IPS-18c (cell line): ENCODE results near the gene LIMS2.

Source experiments
- H3K4me3 ChIP-seq: 2 replicates; pipeline ENCODE4 v1.7.0; 2013; ENCODE audit warnings: low read depth, mild to moderate bottlenecking, low read length, moderate library complexity; ENCODE audit not compliant: insufficient read depth
- H3K9me3 ChIP-seq: one replicate; pipeline ENCODE4 v1.6.1; 2013; ENCODE audit warnings: mild to moderate bottlenecking, low read length, moderate library complexity; ENCODE audit not compliant: control insufficient read depth, insufficient read depth

LIMS2 gene

GRCh38 chr2:127644066-127645025 is 31.0 kb downstream of the LIMS2 start:
- no peak overlapping the region for H3K4me3 ChIP-seq

DNA sequence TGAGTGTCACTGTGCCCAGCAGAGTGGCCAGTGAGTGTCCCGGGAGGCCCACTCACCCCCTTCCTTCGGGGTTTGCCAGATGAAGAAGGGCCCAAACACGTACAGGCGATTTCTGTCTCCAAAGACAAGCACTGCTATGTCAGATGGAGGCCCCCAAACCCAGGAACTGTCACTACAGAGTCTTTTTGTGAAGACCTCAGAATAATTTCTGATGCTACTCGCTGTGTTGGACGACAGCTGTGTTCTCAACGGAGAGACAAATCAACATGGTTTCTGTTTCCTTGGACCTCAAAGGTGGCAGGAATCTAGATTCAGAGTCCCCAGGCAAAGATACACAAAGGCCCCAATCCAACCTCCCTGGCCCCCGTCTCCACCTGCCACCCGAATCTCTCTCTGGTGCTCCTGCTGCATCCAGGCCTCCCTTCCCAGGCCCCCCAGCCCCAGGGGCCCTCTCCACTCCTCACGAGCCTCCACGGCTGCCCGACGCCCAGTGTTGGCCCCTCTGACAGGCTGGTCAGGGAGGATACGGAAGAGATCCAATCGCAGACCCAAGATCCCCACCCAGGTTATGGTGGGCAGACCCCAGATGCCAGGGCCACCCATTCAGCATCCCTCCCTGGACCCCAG is 31.8 kb downstream of the LIMS2 start:
- Histone ChIP-seq H3K4me3 (no peak overlapping the region), H3K9me3 (no peaks in the 10 kb centered on the region)

More at GRCh38 chr2:127644066-127645025, 31.0 kb downstream of the LIMS2 start:
- no peaks in the 10 kb centered on the region for H3K9me3 ChIP-seq

GRCh38 chr2:127642706-127643438 is 32.5 kb downstream of the LIMS2 start:
- H3K4me3 ChIP-seq: no peak overlapping the region

DNA sequence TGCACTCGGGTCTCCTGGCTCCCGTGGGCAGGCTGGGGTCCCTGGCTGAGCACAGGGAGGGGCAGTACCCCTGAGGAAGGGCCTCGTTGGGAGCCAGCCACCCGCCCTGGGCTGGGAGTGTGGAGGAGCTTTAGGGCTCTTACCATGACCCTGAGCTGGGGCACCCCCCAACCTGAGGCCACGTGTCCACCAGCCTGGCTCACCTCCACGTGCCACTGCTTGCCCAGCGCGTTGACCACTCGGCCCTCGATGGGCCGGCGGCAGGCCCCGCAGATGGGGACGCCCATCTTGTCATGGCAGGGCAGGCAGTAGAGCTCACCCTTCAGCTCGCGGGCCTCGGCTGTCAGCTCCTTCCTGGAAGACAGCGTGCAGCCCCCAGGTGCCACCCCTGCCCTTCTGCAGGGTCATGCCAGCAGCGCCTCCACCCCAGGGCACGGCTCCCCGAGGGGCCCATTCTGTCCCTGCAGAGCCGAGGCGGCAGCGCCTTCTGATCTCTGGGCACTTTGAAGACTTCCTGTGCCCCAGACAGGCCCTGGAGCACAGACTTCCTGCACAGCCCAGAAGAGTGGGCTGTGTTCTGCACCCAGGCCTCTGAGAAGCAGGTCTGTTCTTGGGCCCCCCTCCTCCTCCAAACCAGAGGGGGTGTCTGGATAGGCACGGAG is 33.4 kb downstream of the LIMS2 start:
- H3K9me3 ChIP-seq: no peaks in the 10 kb centered on the region
- no peak overlapping the region for H3K4me3 ChIP-seq

More at GRCh38 chr2:127642706-127643438, 32.5 kb downstream of the LIMS2 start:
- no peaks in the 10 kb centered on the region for H3K9me3 ChIP-seq

DNA sequence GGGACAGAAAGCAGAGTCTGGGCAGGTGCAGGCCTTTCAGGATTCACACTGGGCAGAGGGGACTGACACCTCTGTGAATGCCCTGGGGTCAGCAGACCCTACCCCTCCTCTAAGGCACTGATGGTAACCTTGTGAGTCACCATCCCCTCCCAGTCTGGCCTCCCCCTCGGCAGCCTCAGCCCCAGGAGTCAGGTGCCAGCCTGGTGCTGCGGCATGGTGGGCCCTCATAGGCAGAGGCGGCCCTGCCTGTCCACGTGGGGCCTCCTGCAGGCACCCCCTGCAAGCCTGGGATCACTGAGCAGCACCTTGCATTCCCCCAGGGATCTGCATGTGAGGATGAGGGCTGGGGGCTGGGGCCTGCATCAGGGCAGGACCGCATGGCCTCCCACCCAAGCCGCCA is 34.2 kb downstream of the LIMS2 start:
- Histone ChIP-seq H3K4me3 (no peak overlapping the region), H3K9me3 (no peaks in the 10 kb centered on the region)

- H3K9me3 ChIP-seq: no peaks in the 10 kb centered on the region
- H3K4me3 ChIP-seq: no peak overlapping the region
Observed at GRCh38 chr2:127640082-127641072, 35.0 kb downstream of the LIMS2 start.

- H3K9me3 ChIP-seq: no peaks in the 10 kb centered on the region
- H3K4me3 ChIP-seq: no peak overlapping the region
Observed at GRCh38 chr2:127639111-127639474, 36.2 kb downstream of the LIMS2 start.

DNA sequence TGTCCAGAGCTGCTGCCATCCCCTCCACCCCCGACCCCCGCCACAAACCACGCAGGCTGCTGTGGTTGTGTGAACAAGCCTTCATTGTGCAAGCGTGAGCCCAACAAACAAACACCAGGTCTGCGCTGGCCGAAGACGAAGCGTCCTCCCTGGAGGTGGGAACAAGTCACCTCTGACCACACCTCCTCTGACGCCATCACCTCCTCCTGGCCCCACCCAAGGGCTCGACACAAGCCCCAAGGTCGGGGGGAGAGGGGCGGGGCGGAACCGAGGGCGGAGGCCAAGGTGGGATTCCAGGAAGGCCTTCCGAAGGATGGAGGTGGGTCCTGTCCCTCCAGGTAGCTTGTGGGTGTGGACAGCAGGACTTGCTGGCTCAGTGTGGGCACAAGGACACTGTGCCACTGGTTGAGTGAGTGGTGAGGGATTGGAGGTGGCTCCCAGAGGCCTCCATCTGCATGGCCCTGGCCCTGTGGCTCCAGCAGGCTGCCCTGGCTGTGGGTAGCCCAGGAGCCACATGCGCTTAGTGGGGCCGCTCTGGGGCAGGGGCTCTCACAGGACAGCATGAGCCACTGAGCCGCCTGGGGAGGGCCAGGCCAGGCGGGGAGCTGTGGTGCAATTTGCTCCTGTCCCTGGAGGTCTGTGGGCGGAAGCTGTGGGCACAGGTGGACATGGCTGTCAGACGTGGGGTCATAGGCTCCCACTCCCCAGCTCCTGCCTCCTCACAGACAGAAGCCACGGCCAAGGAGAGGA is 36.8 kb downstream of the LIMS2 start:
- no peak overlapping the region for H3K4me3 ChIP-seq

GRCh38 chr2:127637725-127638252 is 37.5 kb downstream of the LIMS2 start:
- no peaks in the 10 kb centered on the region for H3K9me3 ChIP-seq
- no peak overlapping the region for H3K4me3 ChIP-seq

More for the DNA sequence above, 36.8 kb downstream of the LIMS2 start:
- no peaks in the 10 kb centered on the region for H3K9me3 ChIP-seq

DNA sequence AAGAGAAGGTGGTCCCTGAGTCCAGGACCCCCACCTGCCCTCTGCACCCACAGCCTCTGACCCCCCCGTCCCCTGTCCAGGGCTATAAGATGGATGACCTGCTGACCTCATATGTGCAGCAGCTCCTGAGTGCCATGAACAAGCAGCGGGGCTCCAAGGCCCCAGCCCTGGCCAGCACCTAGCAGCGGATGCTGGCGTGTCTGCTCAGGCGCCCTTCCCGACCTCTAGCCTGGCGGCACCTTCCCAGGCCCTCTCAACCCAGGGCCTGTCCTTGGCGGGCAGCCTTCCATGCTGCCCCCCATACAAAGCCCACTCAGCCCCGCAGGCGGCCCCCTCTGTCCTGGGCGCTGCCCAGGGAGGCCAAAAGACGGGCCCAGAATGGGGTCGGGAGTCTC is 38.1 kb downstream of the LIMS2 start:
- Histone ChIP-seq H3K9me3 (no peaks in the 10 kb centered on the region), H3K4me3 (no peak overlapping the region)

DNA sequence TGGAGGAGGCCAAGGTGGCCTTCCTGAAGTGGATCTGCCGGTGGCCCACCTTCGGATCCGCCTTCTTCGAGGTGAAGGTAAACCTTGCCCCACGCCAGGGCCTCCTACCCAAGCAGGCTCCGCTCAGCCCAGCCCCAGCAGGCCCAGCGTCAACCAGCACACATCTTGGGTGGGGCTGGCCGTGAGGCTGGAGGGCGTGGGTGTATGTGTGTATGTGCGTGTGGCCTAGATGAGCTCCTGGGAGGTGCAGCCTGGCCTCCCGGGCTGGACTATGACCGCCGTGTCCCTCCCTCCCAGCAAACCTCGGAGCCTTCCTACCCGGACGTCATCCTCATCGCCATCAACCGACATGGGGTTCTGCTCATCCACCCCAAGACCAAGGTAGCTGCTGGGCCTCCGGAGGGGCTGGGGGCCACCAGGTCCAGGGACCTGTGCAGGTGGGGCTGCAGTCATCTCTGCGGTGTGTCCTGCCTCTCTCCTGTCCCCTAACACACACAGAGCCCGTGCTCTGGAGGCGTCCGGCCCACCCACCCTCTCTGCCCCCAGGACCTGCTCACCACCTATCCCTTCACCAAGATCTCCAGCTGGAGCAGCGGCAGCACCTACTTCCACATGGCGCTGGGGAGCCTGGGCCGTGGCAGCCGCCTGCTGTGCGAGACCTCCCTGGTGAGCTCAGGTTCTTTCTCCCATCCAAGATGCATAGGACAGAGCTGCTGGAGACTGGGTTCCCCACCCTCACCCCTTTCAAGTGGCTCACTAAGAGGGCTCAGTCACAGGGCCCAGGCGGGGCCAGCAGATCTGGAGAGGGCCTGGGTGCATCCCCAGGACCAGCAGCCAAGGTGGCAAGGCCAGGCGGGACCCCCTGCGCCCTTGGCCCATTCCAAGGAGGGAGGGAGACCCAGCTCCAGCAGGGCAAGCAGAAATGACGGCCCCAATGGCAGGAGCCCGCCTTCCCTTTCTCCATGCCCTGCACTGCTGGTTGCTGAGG is 38.8 kb downstream of the LIMS2 start:
- H3K9me3 ChIP-seq: no peaks in the 10 kb centered on the region
- H3K4me3 ChIP-seq: no peak overlapping the region

GRCh38 chr2:127635380-127636237 is 39.7 kb downstream of the LIMS2 start:
- H3K9me3 ChIP-seq: no peaks in the 10 kb centered on the region
- no peak overlapping the region for H3K4me3 ChIP-seq

- H3K4me3 ChIP-seq: no peak overlapping the region
- H3K9me3 ChIP-seq: no peaks in the 10 kb centered on the region
Observed at GRCh38 chr2:127634626-127635379, 40.5 kb downstream of the LIMS2 start.
